Mammary epithelial cell (primary cell): ENCODE measurements around the gene GSTM3.

Experiments used
- EZH2 ChIP-seq: IDR thresholded peaks from 2 replicates; pipeline ENCODE4 v1.6.1; 2012; ENCODE audit warnings: low read length, inconsistent platforms, borderline replicate concordance
- TF ChIP-seq, protein P1 (sequence below), 2 donors: IDR thresholded peaks in 1 of 2; conservative IDR thresholded peaks in 1 of 2; 2 replicates each; pipeline ENCODE4 v1.5.1; 2011 to 2012; ENCODE audit warnings: inconsistent platforms in 2 of 2, low read length in 2 of 2, mild to moderate bottlenecking in 2 of 2, control low read depth in 1 of 2, low read depth in 1 of 2; ENCODE audit not compliant: insufficient read depth in 1 of 2; ENCODE audit errors: extremely low read depth in 1 of 2

DNA sequence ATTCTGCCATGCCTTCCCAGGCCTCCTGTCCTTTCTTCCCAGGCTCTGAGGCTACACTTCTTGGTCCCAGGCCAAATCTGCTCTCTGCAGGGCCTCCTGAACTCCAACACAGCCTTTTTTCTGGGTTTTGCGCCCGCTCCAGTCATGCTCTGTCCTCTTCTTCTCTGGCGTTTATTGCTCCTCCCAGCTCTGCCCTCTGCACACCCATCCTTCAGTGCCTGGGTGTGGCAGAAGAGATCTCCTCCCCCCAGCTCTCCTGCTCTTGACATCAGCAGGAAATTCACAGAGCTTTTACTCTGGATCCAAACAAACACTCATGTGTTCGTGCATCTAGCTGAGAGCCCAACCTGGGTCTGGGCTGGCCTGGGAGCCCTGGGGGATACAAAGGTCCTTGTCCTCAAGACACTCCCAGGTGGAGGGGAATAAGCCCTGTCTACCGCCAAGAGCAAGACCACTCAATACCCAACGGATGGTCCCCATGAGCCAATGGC lies 45.7 kb upstream of the GSTM3 start:
- TF ChIP-seq EZH2, result no peak
- TF ChIP-seq, protein P1, sequence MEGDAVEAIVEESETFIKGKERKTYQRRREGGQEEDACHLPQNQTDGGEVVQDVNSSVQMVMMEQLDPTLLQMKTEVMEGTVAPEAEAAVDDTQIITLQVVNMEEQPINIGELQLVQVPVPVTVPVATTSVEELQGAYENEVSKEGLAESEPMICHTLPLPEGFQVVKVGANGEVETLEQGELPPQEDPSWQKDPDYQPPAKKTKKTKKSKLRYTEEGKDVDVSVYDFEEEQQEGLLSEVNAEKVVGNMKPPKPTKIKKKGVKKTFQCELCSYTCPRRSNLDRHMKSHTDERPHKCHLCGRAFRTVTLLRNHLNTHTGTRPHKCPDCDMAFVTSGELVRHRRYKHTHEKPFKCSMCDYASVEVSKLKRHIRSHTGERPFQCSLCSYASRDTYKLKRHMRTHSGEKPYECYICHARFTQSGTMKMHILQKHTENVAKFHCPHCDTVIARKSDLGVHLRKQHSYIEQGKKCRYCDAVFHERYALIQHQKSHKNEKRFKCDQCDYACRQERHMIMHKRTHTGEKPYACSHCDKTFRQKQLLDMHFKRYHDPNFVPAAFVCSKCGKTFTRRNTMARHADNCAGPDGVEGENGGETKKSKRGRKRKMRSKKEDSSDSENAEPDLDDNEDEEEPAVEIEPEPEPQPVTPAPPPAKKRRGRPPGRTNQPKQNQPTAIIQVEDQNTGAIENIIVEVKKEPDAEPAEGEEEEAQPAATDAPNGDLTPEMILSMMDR (conservative IDR thresholded peaks at IDR 0.05 in 1 of 2, IDR thresholded peaks at IDR 0.05 in 1 of 2; ENCODE audit: extremely low read depth in 1 of 2, insufficient read depth in 1 of 2, low read depth in 1 of 2, low read length in 2 of 2), result no peak
